ENCODE data around the gene AUTS2.

Gene AUTS2

DNA sequence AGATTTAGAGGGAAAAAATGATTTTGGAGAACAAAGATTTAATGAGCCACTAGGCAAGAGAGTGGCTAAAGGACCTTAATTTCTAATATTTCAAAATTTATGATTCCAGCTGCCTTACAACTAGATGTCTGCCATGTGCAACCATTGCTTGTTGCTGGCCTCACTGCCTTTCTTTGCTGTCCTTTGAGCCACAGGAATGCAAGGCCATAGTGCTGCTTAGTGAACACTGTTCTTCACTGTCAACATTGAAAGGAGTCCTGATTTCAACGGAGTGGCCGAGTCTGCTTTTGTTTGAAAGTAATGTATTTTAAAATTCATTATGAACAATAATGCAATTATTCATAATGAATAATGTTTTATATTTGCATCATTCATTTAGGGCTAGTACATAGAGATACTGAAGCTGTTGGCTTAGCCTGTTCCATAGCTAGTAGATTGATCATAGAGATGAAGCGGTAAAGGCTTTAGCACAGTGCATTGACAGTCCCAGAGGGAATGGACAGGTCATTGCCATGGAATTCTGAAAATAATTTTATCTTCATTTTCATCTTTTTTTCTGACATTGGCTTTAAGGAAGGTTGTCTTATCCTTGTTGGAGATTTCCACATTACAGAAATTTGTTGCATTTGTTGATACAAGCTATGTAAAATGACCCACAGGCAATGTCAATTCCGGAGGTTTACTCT, 544.1 kb downstream of the AUTS2 start:
- no peaks in the 10 kb centered on the region for H3K4me1 Mint-ChIP-seq (ENCODE audit: low read depth)
- no peaks in the 10 kb centered on the region for H3K36me3 Mint-ChIP-seq
- H3K4me3 Mint-ChIP-seq, result no peak overlapping the region
- no peaks in the 10 kb centered on the region for H3K9me3 Mint-ChIP-seq (ENCODE audit: low read depth)
- peaks cover 2% of the 10 kb centered on the region for H3K27me3 Mint-ChIP-seq
- no peak overlapping the region for H3K27ac Mint-ChIP-seq

DNA sequence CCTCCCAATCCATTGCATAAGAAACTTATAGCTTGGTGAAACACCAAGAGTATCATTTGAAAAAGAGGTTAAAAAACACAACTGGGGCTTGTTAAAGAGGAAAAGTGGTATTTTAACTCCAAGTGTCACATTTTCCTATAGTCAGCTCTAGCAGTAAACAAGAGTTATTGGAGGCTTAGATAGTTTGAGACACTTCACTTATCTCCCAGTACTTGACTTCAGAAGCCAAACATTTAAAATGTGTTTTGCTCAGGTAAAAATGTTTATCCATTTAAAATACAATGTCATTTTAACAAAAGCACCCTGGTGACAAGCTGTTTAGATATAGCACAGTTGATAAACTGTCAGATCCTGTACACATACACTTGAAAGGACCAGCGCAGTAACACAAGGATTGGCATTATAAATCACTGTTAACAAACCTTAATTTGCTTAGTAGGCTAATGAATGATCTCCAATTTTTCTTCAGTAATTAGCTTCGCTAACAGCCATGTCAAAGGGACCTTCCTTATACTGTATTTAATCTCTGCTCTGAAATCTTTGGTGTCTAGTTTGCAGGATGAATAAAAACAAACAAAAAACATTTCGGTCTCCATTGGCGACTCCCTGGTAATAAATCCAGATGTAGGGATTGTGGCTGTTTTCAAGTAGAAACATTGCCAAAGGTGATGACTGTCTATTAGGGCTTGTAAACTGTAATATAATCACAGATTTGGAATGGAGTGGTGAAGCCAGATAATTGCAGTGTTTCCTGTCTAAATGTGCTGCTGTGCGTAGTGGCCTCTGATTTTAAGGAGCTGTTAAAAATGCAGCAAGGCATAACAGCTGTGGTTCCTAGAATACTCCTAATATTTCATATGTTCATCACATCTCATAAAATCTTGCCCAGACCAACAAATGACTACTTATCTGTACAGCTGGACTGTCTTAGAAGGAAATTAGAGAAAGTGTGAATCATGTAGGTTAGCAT, 545.1 kb downstream of the AUTS2 start:
- Mint-ChIP-seq H3K27me3 (peaks cover 2% of the 10 kb centered on the region), H3K36me3 (no peaks in the 10 kb centered on the region), H3K27ac (no peak overlapping the region), H3K9me3 (ENCODE audit: low read depth) (no peaks in the 10 kb centered on the region), H3K4me3 (no peak overlapping the region), H3K4me1 (ENCODE audit: low read depth) (no peaks in the 10 kb centered on the region)

DNA sequence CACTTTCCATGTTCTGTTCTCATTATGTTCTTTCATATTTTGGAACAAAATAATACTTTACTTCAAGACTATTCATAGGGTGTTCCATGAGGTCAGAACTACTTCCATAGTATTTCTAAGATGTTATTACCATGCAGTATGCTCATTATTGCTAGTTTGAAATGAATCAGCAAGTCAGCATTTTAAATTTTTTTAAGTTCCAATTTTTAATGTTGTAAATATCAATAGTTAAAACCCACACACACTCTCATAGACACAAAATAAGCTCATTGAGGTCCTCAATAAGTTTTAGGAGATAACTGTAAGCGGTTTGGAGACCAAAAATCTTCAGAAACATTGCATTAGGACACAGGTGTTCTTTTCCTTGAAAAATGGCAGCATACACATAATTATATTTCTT, 550.7 kb downstream of the AUTS2 start:
- Mint-ChIP-seq H3K4me3 (no peak overlapping the region), H3K4me1 (ENCODE audit: low read depth) (no peaks in the 10 kb centered on the region), H3K27ac (no peak overlapping the region), H3K36me3 (no peaks in the 10 kb centered on the region), H3K27me3 (peaks cover 2% of the 10 kb centered on the region), H3K9me3 (ENCODE audit: low read depth) (no peaks in the 10 kb centered on the region)

DNA sequence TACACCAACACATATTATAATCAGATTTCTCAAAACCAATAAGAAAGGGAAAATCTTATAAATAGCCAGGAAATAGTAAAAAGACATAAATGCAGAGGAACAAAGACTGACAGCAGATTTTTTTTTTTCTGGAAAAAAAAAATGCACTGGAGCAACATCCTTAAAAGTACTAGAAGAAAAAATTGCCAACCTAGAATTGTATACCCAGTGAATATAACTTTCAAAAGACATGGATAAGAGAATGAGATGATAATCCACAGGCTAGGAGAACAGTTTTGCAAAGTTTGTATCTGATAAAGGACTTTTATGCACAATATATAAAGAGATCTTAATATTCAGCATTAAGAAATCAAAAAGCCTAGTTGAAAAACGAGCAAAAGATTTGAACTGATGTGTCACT, 554.0 kb downstream of the AUTS2 start:
- H3K9me3 Mint-ChIP-seq (ENCODE audit: low read depth), result no peaks in the 10 kb centered on the region
- no peaks in the 10 kb centered on the region for H3K36me3 Mint-ChIP-seq
- H3K4me3 Mint-ChIP-seq, result no peak overlapping the region
- peaks cover 2% of the 10 kb centered on the region for H3K27me3 Mint-ChIP-seq
- no peak overlapping the region for H3K27ac Mint-ChIP-seq
- H3K4me1 Mint-ChIP-seq (ENCODE audit: low read depth), result no peaks in the 10 kb centered on the region

DNA sequence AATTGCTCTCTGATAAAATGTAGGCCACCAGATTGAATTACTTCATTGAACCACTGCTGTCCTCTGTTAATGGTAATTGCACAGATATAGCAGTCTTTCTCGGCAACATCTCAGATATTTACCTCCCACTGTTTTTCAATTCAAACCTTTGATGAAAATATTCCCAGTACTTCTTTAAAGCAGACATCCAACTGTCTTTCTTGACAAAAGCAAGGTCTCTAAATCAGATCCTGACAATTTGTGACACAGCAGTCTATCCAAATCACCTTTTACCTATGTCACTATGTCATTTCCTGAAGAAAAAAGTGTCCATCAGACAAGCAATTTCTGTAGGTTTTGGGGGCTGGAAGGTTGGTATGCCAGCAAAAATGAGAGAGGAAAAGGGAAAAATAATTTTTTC, 555.7 kb downstream of the AUTS2 start:
- Mint-ChIP-seq H3K4me1 (ENCODE audit: low read depth) (no peaks in the 10 kb centered on the region), H3K4me3 (no peak overlapping the region), H3K27me3 (peaks cover 2% of the 10 kb centered on the region), H3K36me3 (no peaks in the 10 kb centered on the region), H3K9me3 (ENCODE audit: low read depth) (no peaks in the 10 kb centered on the region), H3K27ac (no peak overlapping the region)

DNA sequence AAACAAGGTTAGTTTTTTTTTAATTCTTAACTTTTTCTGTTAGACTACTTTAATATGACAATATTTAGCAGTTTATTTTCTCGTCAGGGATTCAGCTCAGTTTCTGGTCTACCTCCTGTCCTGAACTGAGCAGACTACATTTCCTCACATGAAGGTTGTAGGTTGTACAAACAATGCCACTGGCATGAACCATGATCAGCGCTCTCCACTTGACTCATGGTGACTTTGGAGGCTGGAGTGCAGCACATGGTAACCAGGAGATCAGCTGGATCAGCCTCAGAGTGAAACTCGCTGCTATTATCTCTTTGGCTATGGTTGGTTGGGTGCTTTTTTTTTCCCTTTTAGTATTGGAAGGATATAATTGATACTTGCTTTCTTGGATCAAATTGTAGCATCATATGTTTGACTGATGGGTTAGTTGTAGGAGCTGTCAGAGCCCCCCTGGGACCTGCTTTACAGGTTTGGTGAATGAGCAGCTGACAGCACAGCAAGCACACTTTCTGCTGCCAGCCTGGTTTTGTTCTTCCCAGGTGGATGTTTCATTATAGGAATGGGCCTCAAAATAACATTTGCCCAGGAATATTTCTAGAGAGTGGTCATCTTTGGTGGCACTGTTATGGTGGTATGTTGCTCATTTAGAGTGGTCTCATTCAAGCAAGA, 556.4 kb downstream of the AUTS2 start:
- Mint-ChIP-seq H3K36me3 (no peaks in the 10 kb centered on the region), H3K4me1 (ENCODE audit: low read depth) (no peaks in the 10 kb centered on the region), H3K27me3 (peaks cover 2% of the 10 kb centered on the region), H3K4me3 (no peak overlapping the region), H3K27ac (no peak overlapping the region), H3K9me3 (ENCODE audit: low read depth) (no peaks in the 10 kb centered on the region)

DNA sequence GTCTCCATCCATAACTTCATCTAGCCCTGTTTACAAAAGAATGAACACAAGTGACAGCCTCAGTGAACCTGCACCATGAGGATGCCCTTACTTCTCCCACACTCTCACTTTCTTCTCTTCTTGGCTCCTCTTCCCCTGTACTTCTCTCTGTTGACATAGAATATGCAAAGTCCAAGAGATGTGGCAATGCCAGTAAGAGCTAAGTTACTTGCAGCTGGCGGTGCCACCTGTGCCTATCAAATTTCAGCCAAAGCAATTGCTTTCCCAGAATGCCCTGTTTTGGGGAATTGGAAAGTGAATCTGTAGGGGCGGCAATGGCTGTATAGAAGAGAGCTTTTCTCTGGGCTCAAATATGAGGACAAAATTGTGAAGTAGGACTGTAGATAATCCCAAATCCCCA, 557.8 kb downstream of the AUTS2 start:
- Mint-ChIP-seq H3K4me3 (no peak overlapping the region), H3K36me3 (no peaks in the 10 kb centered on the region), H3K4me1 (ENCODE audit: low read depth) (no peaks in the 10 kb centered on the region), H3K9me3 (ENCODE audit: low read depth) (no peaks in the 10 kb centered on the region), H3K27me3 (peaks cover 2% of the 10 kb centered on the region), H3K27ac (no peak overlapping the region)

DNA sequence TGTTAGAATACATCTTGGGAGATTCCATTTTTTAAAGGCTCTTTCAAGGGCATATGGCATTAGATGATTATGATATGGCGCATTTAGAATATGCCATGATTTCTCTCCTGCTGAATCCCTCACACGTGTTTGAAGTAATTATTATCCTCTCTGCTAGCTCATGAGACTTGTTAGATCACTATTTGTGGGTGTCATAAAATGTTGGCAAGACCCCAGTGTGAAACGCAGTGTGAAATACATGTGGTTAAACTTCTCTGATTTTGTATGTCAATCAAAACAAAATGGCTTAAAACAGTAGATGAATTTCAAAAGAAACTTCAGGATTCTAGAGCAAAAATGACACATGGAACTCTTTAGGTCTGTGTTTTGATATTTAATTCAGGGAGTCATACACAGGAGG, 560.8 kb downstream of the AUTS2 start:
- Mint-ChIP-seq H3K27me3 (no peaks in the 10 kb centered on the region), H3K4me1 (ENCODE audit: low read depth) (no peaks in the 10 kb centered on the region), H3K9me3 (ENCODE audit: low read depth) (no peaks in the 10 kb centered on the region), H3K36me3 (no peaks in the 10 kb centered on the region), H3K27ac (no peak overlapping the region), H3K4me3 (no peak overlapping the region)

DNA sequence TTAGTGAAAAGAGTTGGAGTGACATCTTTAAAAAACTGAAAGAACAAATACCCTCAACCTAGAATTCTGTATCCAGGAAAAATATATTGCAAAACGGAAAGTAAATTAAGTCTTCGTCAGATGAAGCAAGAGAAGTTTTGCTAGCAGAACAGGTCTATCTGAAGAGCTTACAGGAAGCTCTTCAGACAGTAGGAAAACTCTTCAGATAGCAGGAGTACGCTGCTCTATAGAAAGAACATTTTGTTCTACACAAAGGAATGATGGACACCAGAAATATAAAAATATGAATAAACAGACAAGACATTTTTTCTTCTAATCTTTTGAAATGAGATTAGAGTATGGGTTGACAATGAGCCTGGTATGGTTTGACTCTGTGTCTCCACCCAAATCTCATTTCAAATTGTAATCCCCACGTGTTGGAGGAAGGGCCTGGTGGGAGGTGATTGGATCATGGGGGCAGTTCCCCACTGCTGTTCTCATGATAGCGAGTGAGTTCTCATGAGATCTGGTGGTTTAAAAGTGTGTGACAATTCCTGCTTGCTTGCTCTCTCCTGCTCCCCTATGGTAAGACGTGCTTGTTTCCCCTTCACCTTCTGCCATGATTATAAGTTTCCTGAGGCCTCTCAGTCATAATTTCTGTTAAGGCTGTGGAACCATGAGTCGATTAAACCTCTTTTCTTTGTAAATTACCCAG, 567.3 kb downstream of the AUTS2 start:
- Mint-ChIP-seq H3K27me3 (no peaks in the 10 kb centered on the region), H3K9me3 (ENCODE audit: low read depth) (peaks cover 15% of the 10 kb centered on the region), H3K4me3 (no peak overlapping the region), H3K4me1 (ENCODE audit: low read depth) (no peaks in the 10 kb centered on the region), H3K36me3 (no peaks in the 10 kb centered on the region), H3K27ac (no peak overlapping the region)

DNA sequence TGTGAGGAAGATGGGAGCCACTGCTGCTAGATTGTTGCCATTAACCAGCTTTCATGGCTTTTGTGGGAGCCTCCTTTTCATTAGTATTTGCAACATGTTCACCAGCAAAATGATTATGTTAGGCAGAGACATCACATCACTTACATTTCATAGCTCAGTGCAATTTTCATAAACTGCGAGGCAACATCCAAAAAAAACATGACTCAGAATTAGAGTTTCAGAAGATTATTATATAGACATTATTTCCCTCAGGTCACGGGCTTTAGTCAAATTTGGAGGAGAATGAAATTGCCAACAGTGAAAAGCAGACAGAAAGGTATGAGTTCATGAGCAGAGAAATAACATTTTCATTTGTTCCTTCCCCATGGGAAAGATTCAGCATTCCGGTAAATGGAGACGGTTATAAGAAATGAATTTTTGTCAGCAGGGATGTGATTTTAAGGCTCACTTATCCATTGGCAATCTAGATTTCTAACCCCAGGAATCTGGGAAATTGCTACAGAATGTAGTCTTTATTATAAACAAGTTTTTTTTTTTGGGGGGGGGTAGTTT, 573.2 kb downstream of the AUTS2 start:
- no peak overlapping the region for H3K4me3 Mint-ChIP-seq
- no peaks in the 10 kb centered on the region for H3K27me3 Mint-ChIP-seq
- H3K9me3 Mint-ChIP-seq (ENCODE audit: low read depth), result peaks cover 12% of the 10 kb centered on the region
- H3K4me1 Mint-ChIP-seq (ENCODE audit: low read depth), result no peaks in the 10 kb centered on the region
- no peaks in the 10 kb centered on the region for H3K36me3 Mint-ChIP-seq
- H3K27ac Mint-ChIP-seq, result no peak overlapping the region

DNA sequence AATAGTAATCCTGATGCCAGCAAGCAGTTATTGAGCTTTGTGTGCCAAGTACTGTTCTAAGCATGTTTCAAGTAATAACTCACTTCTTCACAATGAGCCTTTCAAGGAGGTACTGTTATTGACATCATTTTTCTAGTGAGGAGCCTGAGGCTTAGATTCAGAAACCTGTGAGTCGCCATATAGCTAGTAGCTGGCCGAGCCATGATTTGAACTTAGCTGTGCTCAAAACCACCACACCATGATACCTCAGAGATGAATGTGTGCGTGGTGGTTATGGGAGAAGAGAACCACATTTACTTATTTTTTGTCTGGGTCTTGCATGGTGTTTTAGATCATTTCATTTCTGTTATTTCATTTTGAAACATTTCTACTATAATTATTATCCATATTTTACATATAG, 578.9 kb downstream of the AUTS2 start:
- Mint-ChIP-seq H3K4me1 (ENCODE audit: low read depth) (peaks cover 12% of the 10 kb centered on the region), H3K27me3 (no peaks in the 10 kb centered on the region), H3K4me3 (no peak overlapping the region), H3K27ac (no peak overlapping the region), H3K36me3 (no peaks in the 10 kb centered on the region), H3K9me3 (ENCODE audit: low read depth) (no peaks in the 10 kb centered on the region)

DNA sequence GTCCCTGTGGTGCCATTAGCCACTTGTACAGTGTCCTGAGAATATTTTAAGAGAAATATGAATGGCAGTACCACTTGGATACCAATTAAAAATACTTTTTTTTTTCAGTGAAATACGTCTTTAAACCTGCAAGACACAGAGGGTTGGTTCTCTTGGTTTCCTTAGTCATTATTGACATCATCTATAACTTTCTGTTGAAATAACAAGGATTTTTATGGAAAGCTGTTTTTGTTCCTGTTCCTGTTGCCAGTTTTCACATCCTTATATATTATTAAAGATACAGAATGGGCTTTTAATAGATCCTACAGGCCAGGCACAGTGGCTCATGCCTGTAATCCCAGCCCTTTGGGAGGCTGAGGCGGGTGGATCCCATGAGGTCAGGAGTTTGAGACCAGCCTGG, 579.9 kb downstream of the AUTS2 start:
- H3K27me3 Mint-ChIP-seq, result no peaks in the 10 kb centered on the region
- H3K36me3 Mint-ChIP-seq, result no peaks in the 10 kb centered on the region
- H3K4me3 Mint-ChIP-seq, result no peak overlapping the region

DNA sequence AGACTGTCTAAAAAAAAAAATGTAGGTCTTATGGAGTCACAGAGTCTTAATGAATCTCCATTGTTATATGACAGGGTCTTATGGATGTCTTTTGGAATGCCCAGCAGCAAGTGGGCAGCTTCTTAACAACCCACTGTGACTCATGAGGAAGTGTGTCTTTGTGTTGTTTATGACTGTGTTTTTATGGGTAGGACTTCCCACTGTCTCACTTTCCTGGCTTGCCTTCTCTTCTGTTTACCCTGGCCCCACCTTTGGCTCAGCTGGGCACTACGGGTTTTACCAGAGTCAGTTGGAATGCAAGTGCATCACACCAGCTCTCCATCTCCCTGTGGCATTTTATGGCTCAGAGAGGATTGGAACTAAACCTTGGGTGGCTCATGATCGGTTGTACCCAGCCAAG, 580.5 kb downstream of the AUTS2 start:
- no peaks in the 10 kb centered on the region for H3K36me3 Mint-ChIP-seq
- no peak overlapping the region for H3K27ac Mint-ChIP-seq
- H3K27me3 Mint-ChIP-seq, result no peaks in the 10 kb centered on the region
- peaks cover 12% of the 10 kb centered on the region for H3K4me1 Mint-ChIP-seq (ENCODE audit: low read depth)
- no peaks in the 10 kb centered on the region for H3K9me3 Mint-ChIP-seq (ENCODE audit: low read depth)
- H3K4me3 Mint-ChIP-seq, result no peak overlapping the region

More for the DNA sequence above, 579.9 kb downstream of the AUTS2 start:
- H3K4me1 Mint-ChIP-seq (ENCODE audit: low read depth), result peaks cover 12% of the 10 kb centered on the region
- H3K9me3 Mint-ChIP-seq (ENCODE audit: low read depth), result no peaks in the 10 kb centered on the region
- no peak overlapping the region for H3K27ac Mint-ChIP-seq

DNA sequence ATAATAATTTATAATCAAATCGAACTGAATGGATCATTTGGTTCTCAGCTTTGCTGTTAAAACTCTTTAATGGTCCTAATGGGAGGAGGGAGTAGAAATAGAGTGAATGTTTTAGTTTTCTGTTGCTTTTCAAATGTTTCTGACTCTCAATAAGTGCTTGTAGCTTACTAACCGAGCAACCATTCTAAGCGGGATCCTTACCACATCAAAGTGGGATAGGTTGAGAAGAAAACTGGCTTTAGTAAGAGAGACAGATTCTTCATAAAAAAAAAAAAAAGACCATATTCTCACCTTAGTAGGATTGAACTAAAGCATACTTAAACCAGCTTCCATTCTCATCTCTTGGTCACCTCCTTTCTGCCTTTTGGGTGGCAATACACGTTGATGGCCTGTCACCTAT, 584.2 kb downstream of the AUTS2 start:
- no peak overlapping the region for H3K4me3 Mint-ChIP-seq
- no peaks in the 10 kb centered on the region for H3K36me3 Mint-ChIP-seq
- no peak overlapping the region for H3K27ac Mint-ChIP-seq
- no peaks in the 10 kb centered on the region for H3K9me3 Mint-ChIP-seq (ENCODE audit: low read depth)
- H3K27me3 Mint-ChIP-seq, result no peaks in the 10 kb centered on the region
- peaks cover 11% of the 10 kb centered on the region for H3K4me1 Mint-ChIP-seq (ENCODE audit: low read depth)
